Measurements from ENCODE around the gene SERAC1. TPM values are rescaled to one million over a fixed set of nuclear protein-coding genes. Genes with fewer than 3 reads are reported as not detected.

Gene SERAC1
- total and polyA plus RNA-seq, 12 donors: 2.0 to 6.0 (median 4.8) TPM

DNA sequence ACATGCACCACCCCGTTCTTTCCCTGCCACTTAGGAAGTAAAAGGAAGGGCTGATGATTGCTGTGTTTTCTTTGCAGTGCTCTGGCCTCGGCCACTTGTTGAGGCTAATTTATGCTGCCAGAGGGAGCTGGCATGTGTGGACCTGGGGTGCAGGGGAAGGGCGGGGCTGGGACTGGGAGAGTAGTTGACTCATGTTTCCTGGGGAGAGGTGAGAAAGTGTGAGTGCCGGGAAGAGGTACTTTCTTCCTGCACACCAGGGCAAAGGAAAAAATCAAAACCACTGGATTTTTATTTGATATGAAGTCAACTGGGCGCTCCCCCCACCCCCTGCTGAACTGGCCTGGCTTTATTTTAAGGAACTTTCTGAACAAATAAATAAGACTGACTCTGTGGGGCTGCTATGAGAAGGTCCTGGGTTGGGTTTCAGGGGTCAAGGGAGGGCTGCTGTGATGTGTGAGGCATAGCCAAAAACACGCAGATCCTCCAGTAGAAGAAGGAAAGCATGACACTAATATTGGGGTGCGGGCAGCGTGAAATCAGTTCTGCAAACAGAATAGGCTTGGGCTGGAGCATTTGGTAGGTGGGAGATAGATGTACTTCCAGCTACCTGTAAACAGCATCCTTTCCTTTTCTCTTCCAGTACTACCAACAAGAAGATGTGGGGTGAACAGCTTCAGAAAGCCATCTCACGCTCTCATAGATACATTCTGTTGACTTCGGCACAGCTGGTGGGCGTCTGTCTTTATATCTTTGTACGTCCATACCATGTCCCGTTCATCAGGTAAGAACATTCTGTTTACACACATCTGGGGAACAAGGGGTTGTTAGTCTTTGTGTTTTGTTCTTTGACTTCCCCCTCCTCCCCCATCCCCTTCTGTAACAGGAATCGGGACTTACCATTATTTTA lies 98.9 kb downstream of the SERAC1 start:
- intact Hi-C loops (cut with DNase I): loop anchor here in 1 of 10 donors (10.0 kb wide), 1 partner anchor 754 kb away; no protein-coding TSS in a partner anchor
- DNase-seq: no peak
- no peaks in the 10 kb centered on the region for H3K9me3 ChIP-seq

DNA sequence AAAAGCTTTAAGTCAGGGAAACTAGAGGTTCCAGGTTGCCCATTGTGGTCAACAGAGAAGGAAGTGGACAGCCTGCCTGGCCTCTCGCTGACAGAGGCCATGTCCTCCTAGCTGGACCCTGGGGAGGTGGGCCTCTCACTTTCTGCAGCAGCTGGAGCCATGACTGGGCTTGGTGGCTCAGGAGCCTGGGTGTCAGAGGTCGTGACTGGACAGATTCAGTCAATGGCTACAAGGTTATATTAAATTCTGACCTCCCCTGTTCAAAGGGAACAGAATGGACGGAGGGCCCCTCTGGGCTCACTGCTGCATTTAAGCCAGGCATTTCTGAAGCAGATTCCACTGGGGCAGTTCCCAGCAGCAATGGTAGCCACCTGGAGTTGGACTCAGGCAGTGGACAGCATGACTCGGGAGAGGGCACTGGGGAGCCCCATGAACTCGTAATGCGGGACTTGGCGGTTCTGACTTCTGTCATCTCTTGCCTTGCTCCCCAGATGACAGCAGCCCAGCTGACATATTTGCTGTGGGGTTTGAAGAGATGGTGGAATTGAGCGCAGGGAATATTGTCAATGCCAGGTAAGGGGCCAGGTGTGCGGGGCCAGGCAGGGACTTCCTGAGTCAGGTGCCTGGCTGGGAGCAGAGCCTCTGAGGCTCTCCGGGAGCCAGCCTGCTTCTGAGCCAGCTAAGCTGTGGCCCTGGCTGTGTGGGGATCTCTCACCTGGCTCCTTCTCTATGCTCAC lies 99.7 kb downstream of the SERAC1 start:
- ATAC-seq: peak in 2 of 8 donors; percentile 3 to 11
- Histone ChIP-seq H3K9me3 (no peaks in the 10 kb centered on the region), H3K36me3 (peaks cover 0 to 93% (median 25%) of the 10 kb centered on the region in 9 donors), H3K27me3 (no peaks in the 10 kb centered on the region), H3K4me3 (no peak overlapping the region), H3K27ac (peak overlapping the region in 6 of 10 donors; percentile 6 to 63 (median 54)), H3K4me1 (peaks cover 0 to 39% (median 6%) of the 10 kb centered on the region in 9 donors)
- TF ChIP-seq, protein P1, sequence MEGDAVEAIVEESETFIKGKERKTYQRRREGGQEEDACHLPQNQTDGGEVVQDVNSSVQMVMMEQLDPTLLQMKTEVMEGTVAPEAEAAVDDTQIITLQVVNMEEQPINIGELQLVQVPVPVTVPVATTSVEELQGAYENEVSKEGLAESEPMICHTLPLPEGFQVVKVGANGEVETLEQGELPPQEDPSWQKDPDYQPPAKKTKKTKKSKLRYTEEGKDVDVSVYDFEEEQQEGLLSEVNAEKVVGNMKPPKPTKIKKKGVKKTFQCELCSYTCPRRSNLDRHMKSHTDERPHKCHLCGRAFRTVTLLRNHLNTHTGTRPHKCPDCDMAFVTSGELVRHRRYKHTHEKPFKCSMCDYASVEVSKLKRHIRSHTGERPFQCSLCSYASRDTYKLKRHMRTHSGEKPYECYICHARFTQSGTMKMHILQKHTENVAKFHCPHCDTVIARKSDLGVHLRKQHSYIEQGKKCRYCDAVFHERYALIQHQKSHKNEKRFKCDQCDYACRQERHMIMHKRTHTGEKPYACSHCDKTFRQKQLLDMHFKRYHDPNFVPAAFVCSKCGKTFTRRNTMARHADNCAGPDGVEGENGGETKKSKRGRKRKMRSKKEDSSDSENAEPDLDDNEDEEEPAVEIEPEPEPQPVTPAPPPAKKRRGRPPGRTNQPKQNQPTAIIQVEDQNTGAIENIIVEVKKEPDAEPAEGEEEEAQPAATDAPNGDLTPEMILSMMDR (IDR thresholded peaks at IDR 0.05): no peak
- DNase-seq: no peak
- intact Hi-C loops (cut with DNase I): loop anchor here in 1 of 10 donors (10.0 kb wide), 1 partner anchor 754 kb away; no protein-coding TSS in a partner anchor
- WGBS, 2 donors: 88 to 97% methylated on average over 10 of the region's 10 CpGs

More for the DNA sequence above, 98.9 kb downstream of the SERAC1 start:
- WGBS, 2 donors: 72 to 83% methylated on average over 14 of the region's 14 CpGs
- Histone ChIP-seq H3K36me3 (peaks cover 0 to 94% (median 19%) of the 10 kb centered on the region in 9 donors), H3K27me3 (no peaks in the 10 kb centered on the region), H3K4me1 (peaks cover 0 to 46% (median 11%) of the 10 kb centered on the region in 9 donors), H3K4me3 (no peak overlapping the region), H3K27ac (peak overlapping the region in 8 of 10 donors; percentile 29 to 63 (median 54))
- peak in 6 of 8 donors; percentile 23 to 59 (median 40) for ATAC-seq
- TF ChIP-seq, protein P1 (IDR thresholded peaks at IDR 0.05): no peak

DNA sequence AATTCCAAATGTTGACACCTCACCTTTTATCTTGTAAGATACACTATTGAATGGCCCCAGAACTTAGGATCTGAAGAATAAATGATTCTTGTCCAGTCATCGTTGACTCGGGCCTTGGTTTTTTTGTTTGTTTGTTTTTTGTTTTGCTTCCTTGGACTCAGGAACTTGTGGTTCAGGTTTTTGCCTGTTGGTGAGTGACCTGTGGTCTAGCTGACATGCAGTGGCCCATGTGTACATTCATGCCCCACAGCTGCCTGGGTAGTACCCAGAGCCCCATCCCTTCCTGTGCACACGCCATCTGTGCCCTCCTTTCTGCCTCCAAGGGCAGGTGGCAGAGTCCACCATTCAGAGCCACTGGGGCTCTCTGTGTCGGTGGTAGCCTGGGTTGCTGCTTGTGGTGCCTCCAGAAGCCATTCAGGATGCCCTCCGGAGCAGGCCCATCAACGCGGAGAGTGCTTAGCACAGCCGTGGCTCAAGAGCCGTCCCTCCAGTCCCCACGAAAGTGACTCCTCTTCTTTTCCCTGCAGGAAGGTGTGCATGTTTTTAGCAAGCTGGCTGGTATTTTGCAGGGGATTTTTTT lies 100.5 kb downstream of the SERAC1 start:
- TF ChIP-seq, protein P1 (IDR thresholded peaks at IDR 0.05): no peak
- no peak for ATAC-seq
- WGBS, 2 donors: 89 to 91% methylated on average over 10 of the region's 10 CpGs
- Histone ChIP-seq H3K27ac (peak overlapping the region in 1 of 10 donors; percentile 6), H3K27me3 (no peaks in the 10 kb centered on the region), H3K9me3 (peaks cover 0 to 7% (median 0%) of the 10 kb centered on the region in 11 donors), H3K36me3 (peaks cover 0 to 97% (median 32%) of the 10 kb centered on the region in 9 donors), H3K4me3 (no peak overlapping the region), H3K4me1 (peaks cover 0 to 39% (median 6%) of the 10 kb centered on the region in 9 donors)
- no peak for DNase-seq
- intact Hi-C loops (cut with DNase I): loop anchor here in 2 of 10 donors (2.0 to 10.0 kb wide), 2 partner anchors 85 to 753 kb away; no protein-coding TSS in a partner anchor

Measured in heart right ventricle (tissue), 16 donors.